HG02973 (cell line): ENCODE results near the gene COG6.

Experiments used
- ATAC-seq: cut with Tn5 transposase; IDR thresholded peaks from one replicate; pipeline ENCODE4 v1.9.1; 2021; ENCODE audit warnings: moderate library complexity; ENCODE audit not compliant: unreplicated experiment

Gene COG6

DNA sequence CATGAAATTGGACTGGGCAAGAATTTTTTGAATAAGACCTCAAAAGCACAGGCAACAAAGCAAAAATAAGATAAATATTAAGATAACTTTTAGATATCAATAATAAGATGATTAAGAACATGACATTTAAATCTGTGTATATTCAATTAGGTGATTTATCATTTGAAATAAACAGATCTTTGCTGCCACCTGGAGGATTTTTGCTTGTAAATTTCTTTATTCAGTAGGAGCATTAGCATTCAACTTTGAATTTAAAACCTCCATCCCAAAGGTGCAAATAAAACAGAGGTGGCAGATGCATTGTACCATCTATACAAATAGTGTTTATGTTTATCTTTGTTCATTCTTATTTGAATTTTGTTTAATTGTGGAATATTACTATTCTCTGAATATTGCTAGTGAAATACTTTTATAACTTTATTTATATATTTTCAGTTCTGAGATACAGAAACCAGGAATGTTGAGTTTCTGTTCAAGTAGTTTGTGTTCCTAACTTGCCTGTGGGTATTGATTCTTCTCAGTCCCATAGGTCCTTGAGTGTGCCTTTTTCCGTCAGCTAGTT, 20.9 kb downstream of the COG6 start:
- no peak for ATAC-seq

DNA sequence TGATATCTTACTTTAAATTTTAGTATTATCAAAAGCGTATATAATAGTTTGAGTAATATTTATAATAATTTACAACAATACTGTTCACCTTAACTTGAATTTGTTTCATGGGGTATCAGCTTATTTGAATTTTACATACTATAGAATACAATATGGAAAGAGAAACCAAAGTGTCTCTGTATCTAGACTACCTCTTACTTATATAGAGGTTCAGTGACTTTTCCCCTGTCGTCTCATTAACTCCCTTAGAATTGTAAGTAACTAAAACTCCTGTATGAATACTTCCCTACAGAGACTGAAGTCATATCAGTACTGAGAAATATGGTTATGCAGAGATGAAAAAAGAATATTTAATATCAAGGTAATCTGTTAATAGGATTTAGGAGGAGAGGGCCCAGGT, 26.8 kb downstream of the COG6 start:
- ATAC-seq, result peak; percentile 28

DNA sequence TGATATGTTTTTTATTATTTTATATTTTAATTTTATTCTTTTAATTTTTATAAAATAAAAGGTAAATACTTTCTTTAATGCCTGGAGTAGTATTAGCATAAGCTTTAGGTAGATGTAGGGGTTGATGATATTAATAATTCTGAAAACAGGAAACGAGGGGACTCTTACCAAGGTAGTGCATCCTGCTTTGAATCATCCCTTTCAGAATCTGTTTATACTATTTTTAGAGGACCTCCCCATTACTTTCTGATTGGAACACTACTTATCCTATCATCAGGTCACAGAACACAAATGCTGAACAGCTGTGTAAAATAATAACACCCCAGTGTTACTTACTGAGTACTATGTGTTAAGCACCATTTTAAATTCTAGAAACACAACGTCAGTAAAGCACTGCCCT, 27.3 kb downstream of the COG6 start:
- ATAC-seq, result peak; percentile 81

DNA sequence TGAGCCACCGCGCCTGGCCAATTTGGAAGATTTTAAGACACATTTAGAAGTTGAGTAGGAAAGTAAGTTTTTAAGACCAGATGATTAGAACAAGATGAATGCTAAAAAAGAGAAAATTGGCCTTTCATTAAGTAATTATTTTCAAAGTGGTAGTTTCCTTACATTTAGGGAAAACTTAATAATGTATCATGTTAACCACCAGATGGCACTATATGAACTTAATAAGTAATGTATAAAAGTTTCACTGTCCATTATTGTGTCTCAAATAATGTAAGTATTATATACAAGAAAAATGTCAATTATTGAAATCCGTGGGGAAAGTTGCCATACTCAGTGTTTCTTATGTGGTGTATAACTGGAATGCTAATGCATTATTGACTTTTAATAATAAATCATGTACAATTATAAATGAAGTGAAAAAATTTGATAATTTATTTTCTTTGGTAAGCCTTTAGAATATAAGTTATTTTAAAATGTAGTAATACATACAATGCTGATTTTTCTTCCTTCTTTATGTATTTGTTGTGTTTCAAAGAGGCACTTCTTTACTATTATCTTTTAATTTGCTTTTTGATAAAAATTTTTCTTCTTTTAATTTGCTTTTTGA, 29.2 kb downstream of the COG6 start:
- no peak for ATAC-seq

DNA sequence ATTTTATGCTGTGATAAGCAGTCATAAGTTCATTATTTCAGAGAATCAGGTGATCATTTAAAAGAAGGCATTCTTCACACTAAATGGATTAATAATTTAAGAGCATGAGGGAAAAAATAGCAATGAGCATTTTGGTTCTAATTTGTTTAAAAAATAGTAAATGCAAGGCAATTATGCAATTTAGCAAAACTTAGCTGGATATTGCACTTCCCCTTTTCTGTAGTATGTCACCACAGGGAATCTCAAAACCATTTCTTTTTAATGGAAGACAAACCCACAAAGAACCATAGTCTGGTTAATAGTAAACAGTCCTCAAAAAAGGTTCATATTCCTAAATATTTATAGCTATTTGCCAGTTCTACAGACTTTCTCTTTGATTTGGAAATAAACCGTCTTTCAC, 30.2 kb downstream of the COG6 start:
- no peak for ATAC-seq

DNA sequence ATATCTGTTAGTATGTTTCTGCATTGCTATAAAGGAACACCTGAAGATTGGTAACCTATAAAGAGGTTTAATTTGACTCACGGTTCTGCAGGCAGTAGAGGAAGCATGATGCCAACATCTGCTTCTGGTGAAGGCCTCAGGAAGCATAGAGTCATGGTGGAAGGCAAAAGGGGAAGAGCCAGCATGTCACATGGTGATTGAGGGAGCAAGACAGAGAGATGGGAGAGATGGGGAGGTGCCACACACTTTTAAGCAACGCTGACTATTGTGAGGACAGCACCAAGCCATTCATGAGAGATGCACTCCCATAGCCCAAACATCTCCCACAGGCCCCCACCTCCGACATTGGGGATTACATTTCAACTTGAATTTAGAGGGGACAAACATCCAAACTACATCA, 32.8 kb downstream of the COG6 start:
- ATAC-seq, result peak; percentile 14

DNA sequence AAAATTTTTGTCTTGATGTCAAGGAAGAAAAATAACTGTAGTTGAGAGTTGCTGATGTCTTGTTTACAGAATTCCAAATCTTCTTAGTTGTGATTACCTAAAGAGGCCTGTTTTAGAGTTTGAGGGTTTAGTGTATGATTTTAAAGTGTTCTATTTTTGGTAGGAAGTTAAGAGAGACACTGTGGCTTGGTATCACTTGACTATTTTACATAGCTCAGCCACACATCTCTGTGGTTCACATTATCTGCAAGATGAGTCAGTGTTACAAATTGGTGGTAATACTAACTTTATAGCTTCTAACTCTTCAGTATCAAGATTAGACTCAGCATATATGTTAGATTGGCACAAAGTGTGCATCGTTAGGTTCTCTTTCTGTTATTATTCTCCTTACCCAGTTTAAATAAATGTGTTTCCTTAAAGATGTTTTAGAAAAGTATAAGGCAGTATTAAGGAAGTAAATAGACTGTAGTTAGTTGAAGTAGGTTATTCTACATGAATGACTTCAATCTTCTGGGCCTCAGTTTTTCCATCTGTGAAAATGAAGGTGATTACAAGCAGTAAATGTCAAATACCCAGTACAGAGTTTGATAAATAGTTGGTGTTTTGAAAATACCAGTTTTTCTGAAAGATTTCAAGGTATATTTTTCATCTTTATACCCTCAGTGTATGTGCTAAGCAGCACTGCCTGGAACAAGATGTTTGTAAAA, 33.4 kb downstream of the COG6 start:
- ATAC-seq, result peak; percentile 87

DNA sequence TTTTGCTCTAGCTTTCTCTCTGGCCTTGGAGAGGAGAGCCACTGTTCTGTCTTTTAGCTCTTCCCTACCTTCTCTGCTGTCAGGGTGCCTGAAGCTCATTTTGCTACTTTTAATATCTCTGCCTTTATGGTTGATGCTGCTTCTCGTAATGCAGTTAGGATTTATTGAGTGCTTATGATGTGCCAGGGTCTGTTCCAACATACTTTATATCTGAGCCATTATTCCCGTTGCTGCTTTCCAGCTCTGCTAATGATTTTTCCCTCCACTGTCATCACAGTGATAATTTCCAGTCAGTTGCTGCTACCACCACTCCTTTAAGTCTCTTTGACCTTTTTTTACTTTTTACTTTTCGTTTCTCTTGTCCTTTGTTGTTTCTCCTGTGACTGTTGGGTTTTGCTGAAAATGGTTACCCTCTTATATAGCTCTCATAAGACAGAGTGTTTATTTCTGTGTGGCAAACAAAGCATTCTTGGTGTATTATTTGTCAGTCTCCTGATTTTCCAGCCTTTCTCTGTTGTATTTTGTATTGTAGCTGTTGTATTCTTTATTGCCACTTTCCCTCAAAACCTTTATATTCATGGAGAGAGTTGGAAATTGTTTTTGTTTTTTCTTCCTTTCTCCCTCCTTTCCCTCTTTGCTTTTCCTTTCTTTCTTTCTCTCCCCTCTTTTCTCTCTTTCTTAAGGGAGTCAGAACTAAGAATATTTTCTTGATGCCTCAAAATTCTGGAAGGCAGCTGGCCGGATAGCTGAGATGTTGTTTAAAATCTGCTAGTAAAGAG, 37.4 kb downstream of the COG6 start:
- ATAC-seq, result no peak

DNA sequence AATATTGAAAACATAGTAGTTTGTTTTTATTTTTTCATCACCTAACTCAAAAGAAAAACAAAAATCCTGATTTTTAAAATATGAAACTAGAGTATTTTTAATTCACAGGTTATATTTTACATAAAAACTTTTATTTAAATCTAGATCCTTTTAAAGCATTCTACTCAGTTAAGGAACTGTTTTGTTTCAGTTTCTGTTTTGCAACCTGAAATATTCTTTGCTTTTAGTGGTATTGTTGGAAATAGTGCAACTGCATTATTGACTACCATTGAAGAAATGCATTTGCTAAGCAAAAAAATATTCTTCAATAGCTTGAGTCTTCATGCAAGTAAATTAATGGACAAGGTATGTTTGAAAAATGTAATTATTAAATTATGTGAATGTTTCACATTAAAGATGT, 43.8 kb downstream of the COG6 start:
- ATAC-seq, result no peak

DNA sequence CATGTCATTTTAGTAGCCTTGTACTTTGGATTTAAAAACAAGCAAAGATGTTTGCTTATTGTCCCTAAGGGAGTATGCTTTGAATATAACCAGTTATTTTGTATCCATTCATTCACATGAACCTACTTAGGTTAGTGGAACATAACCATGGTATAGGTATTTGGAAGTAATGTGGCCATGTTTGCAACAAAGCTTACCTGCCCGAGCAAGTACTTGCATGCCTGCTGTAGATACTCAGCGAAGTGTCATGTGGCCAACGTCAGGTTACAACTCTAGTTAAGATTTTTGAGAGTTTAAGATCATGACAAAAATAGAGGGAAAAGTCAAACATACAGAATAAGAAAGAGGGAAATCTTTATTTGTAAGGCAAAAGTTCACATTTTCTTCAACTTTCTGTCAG, 57.2 kb downstream of the COG6 start:
- no peak for ATAC-seq

DNA sequence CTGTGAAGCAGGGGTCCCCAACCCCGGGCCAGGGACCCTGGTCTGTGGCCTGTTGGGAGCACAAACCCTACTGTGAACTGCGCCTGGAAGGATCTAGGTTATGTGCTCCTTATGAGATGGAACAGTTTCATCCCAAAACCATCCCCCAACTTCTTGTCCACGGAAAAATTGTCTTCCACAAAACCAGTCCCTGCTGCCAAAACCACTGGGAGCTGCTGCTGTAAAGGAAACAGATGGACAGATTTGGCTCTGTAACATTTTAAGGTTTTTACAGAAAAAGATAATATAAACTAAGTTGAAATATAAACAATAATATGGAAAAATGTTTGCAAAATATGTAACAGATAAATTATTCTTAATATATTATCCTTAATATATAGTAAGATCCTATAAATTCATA, 73.7 kb downstream of the COG6 start:
- ATAC-seq, result no peak

DNA sequence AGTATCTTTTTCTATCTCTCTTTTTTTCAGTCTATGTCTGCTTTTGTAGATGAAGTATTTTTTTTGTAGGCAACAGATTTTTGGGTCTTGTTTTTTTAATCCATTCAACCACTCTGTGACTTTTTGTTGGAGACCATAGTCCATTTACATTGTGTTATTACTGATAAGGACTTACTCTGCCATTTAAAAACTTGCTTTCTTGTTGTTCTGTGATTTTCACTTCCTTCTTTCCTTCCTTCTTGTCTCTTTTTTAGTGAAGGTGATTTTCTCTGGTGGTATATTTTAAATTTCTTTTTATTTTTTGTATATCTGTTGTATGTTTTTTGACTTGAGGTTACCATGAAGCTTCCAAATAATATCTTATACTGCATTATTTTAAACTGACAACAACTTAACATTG, 79.5 kb downstream of the COG6 start:
- ATAC-seq, result no peak

DNA sequence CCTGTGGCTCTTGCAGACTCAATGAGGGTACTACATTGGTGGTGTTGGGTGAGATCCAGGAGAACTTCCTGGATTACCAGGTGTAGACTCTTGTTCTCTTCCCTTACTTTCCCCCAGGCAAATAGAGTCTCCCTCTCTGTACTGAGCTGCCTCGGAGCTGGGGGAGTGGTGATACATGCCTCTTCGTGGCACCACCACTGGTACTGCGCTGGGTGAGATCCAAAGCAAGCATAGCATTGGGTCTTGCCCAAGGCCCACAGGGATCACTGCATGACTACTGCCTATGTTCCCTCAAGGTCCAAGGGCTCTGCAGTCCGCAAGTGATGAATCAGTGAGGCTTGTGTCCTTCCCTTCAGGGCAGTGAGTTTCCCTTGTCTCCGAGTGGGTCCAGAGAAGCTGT, 81.6 kb downstream of the COG6 start:
- ATAC-seq, result no peak

DNA sequence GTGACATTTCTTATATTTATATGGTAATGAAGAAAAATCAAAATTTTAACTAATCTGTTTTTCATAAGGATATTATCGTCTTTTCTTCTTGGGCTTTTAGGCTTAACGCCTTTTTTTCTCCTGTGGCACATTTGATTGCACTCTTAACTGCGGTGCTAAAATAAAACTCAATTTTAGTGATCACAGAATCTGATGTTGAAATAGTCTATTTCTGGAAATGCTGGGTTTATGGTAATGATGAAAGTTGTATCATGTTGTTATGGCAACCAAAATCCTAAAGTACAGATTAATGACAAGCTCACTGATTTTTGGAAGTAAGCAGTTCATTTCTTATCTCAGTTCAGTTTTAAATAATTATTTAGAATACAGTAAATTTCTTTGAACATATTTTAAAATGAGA, 85.3 kb downstream of the COG6 start:
- ATAC-seq, result no peak

DNA sequence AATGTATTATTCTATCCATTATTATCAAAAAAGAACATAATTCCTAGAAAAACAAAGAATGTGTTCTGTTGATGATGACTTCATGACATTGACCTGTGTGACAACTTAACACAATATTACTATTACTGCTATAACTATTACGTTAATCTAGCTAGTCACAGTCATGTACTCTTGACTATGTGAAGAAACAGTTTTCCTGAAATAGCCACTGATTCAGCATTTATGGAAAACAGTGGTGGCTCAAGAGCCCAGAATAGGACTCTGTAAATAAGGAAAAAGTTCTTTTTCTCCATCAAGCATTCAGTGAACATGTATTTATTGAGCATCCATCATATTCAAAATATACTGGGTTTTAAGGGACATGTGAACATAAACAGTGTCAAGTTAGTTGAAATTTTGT, 93.5 kb downstream of the COG6 start:
- ATAC-seq, result no peak

DNA sequence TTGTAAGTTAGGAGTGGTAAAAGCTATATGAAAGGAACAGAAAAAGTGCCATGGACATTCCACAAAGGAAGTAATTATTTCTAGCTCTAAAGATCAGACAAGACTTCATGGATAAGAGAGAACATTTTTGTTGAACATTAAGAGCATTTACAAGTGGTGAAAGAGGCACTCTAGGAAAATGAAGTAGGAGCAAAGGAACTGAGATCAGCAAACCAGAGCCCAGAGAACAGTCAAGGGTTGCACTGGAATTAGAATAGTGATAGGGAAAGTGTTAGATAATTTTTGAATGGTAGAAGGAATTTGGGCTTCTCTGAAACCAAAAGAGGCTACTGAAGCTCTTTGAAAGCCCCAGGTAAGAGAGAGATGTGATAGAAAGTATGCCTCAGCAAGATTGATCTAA, 94.1 kb downstream of the COG6 start:
- ATAC-seq, result no peak

DNA sequence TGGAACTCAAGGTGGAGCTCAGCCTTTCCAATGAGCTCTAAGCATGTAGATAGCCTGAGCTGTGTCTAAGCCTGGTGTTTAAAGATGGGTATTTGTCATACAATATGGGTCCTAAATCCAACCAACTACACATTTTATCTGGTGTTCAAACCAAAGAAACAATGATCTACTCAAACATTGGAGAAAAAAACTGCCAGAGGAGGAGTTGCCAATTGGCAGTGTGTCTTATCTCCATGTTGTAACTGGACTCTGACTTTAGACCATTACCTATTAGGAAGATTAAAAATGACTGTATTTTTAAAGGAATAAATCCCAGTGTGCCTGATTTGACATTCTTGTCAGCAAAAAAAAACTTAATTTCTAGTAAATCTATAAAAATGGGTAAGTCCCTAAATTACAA, 96.3 kb downstream of the COG6 start:
- ATAC-seq, result no peak

DNA sequence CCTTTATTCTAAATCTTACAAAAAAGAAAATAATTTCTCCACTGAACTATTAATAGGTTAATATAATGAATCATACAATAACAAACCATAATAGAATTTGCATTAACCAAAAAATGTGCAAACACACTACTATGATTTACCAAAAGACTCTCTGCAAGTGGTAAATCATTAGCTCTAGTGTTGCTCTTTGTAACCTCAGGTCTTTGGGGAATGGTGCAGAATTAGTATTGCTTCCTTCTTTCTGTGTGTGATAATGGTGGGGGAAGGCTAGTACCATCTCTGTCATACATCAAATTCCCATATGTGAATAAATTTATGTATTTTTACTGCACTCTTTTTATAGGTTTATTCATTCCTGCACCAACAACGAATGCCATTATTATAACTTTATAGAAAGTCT, 105.1 kb downstream of the COG6 start:
- peak; percentile 96 for ATAC-seq

DNA sequence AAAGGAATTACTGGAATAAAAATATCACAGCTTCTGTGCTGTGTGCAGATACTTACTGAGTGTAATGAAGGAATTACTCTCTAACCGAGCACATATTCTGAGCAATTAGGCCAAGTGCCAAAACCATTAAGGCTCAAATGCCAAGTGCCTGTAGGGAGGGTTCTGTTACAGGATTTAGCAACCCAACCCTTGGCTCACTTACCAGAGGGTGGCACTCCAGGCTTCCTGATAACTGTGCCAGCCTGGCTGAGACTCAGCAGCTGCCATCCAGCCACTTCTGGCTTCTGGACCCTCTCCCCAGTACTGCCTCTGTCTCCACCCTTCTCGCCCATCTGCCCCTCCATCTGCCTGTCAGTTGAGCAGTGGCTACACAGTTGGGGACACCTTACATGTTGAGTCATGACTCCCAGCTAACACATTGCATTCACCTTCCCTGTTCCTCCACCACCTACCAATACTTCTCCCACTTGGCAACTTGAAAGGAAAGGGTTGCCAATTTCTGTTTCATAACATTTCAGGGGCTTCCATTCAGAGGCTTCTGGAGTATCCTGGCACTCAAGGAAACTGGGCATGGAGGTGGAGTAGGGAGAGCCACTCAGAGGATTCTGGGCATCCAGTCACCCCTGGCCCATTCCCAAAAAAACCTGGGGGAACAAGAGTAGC, 110.5 kb downstream of the COG6 start:
- no peak for ATAC-seq

DNA sequence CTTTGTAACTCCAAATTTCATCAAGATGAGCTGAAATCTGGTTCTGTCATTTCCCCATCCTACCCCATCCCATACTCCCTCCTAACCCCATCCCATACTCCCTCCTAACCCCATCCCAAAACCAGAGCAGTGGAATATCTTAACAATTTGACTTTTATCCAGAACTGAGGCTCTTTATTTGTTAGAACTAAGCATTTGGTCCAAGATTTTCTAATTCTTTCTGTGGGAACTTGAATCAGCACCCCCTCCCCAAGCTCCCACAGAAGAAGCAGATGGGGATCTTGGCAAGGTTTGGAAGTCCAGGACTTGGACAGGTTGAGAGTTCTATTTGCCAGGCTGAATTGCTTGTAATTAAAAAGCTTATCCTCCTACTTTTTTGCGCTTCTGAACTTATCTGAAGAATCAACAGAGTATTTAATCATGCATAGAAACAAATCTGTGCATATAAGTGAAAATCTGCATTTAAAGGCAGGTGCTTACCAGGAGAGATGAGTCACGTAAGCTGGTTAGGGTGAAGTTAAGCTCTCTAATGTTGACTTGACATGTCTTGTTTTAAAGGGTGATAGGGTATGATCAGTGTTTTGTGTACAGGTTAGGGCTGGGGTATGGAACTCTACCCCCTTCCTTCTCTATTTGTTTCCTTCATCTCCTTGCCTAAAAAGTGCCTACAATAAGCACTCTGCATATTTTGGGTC, 111.1 kb downstream of the COG6 start:
- ATAC-seq, result no peak
